GM23338 (cell line): ENCODE measurements around the gene MLF1. TPM values are rescaled to one million over a fixed set of nuclear protein-coding genes. Genes with fewer than 3 reads are reported as not detected.

ENCODE experiments used
- ATAC-seq: fragments of 200-7000 bp; cut with Tn5 transposase; 3 replicates; pipeline ENCODE4 v1.9.1; 2020
- DNase-seq: peaks from one replicate; pipeline ENCODE4 v3.0.0-alpha.2; 2015; ENCODE audit warnings: low spot score
- H2AFZ ChIP-seq: fragments of 200-600 bp; sonication (generic); 2 replicates; pipeline ENCODE4 v1.8.0; 2016; ENCODE audit warnings: antibody characterized with exemption, mild to moderate bottlenecking, moderate library complexity
- H3F3A ChIP-seq: fragments of 200-600 bp; sonication (generic); replicated peaks from 2 replicates; pipeline ENCODE4 v1.8.0; 2017; ENCODE audit warnings: antibody characterized with exemption, mixed run types, low read depth
- H3K27ac ChIP-seq: fragments of 200-600 bp; sonication (generic); 2 replicates; pipeline ENCODE4 v1.6.1; 2016; ENCODE audit warnings: low read depth
- H3K27me3 ChIP-seq: fragments of 200-600 bp; sonication (generic); 2 replicates; pipeline ENCODE4 v1.8.0; 2016; ENCODE audit warnings: mild to moderate bottlenecking, mixed run types, moderate library complexity; ENCODE audit not compliant: insufficient read depth
- H3K36me3 ChIP-seq: fragments of 200-600 bp; sonication (generic); 2 replicates; pipeline ENCODE4 v1.8.0; 2016; ENCODE audit warnings: mild to moderate bottlenecking; ENCODE audit not compliant: insufficient read depth
- H3K4me1 ChIP-seq: fragments of 200-600 bp; sonication (generic); 2 replicates; pipeline ENCODE4 v1.8.0; 2016; ENCODE audit warnings: mild to moderate bottlenecking, moderate library complexity; ENCODE audit not compliant: insufficient read depth
- H3K4me2 ChIP-seq: fragments of 200-600 bp; sonication (generic); 2 replicates; pipeline ENCODE4 v1.7.1; 2017; ENCODE audit warnings: mixed run types
- H3K4me3 ChIP-seq: fragments of 200-600 bp; sonication (generic); 2 replicates; pipeline ENCODE4 v1.6.1; 2016; ENCODE audit warnings: mixed run types
- H3K79me2 ChIP-seq: fragments of 200-600 bp; sonication (generic); replicated peaks from 2 replicates; pipeline ENCODE4 v1.8.0; 2017; ENCODE audit warnings: mild to moderate bottlenecking; ENCODE audit not compliant: insufficient read depth
- H3K9me2 ChIP-seq: fragments of 200-600 bp; sonication (generic); 2 replicates; pipeline ENCODE4 v1.8.0; 2017; ENCODE audit not compliant: insufficient read depth
- H4K20me1 ChIP-seq: fragments of 200-600 bp; sonication (generic); replicated peaks from 2 replicates; pipeline ENCODE4 v1.8.0; 2017; ENCODE audit warnings: mild to moderate bottlenecking; ENCODE audit not compliant: insufficient read depth
- H3K27ac Mint-ChIP-seq: 2 replicates; pipeline ENCODE4 v1.8.0; 2020; ENCODE audit warnings: inconsistent platforms, mild to moderate bottlenecking, moderate library complexity, mixed read lengths
- H3K27me3 Mint-ChIP-seq: 3 replicates; pipeline ENCODE4 v1.8.0; 2022; ENCODE audit warnings: low read depth, mild to moderate bottlenecking, moderate library complexity, mixed read lengths, inconsistent platforms; ENCODE audit not compliant: insufficient read depth, poor library complexity
- H3K36me3 Mint-ChIP-seq: 3 replicates; pipeline ENCODE4 v1.8.0; 2021; ENCODE audit warnings: low read depth, mild to moderate bottlenecking, inconsistent platforms, moderate library complexity, mixed read lengths
- H3K4me1 Mint-ChIP-seq: 3 replicates; pipeline ENCODE4 v1.8.0; 2020; ENCODE audit warnings: mild to moderate bottlenecking, inconsistent platforms, mixed read lengths
- H3K4me3 Mint-ChIP-seq: 3 replicates; pipeline ENCODE4 v1.8.0; 2021; ENCODE audit warnings: moderate library complexity, mild to moderate bottlenecking, inconsistent platforms, mixed read lengths
- H3K9me3 Mint-ChIP-seq: 3 replicates; pipeline ENCODE4 v1.8.0; 2020; ENCODE audit warnings: moderate library complexity, mild to moderate bottlenecking, inconsistent platforms, mixed read lengths
- CREB1 ChIP-seq: fragments of 250-450 bp; sonication (Bioruptor Pico); IDR thresholded peaks from 2 replicates; pipeline ENCODE4 v1.5.0; 2020; ENCODE audit warnings: low read depth, mild to moderate bottlenecking, moderate library complexity
- CTCF ChIP-seq, 2 experiments: fragments of 200-600 bp in 1 of 2; sonication (generic) in 1 of 2; conservative IDR thresholded peaks; 2 replicates each; pipeline versions ENCODE4 v1.5.1 to v1.6.1; 2016 to 2017; ENCODE audit warnings: antibody characterized with exemption in 2 of 2, low read depth in 2 of 2, mild to moderate bottlenecking in 2 of 2, moderate library complexity in 1 of 2
- EZH2 ChIP-seq: fragments of 200-600 bp; sonication (generic); IDR thresholded peaks from one replicate; pipeline ENCODE4 v1.8.0; 2017; ENCODE audit warnings: antibody characterized with exemption, mild to moderate bottlenecking, low read depth; ENCODE audit not compliant: unreplicated experiment
- EZH2phosphoT487 ChIP-seq: fragments of 200-600 bp; sonication (generic); IDR thresholded peaks from one replicate; pipeline ENCODE4 v1.8.1; 2018; ENCODE audit warnings: antibody characterized with exemption; ENCODE audit not compliant: unreplicated experiment
- JUNB ChIP-seq: IDR thresholded peaks from one replicate; pipeline ENCODE4 v1.6.1; 2016; ENCODE audit warnings: antibody characterized with exemption; ENCODE audit not compliant: unreplicated experiment
- NANOG ChIP-seq: IDR thresholded peaks from 2 replicates; pipeline ENCODE4 v1.6.1; 2016; ENCODE audit warnings: antibody characterized with exemption, borderline replicate concordance
- POLR2AphosphoS5 ChIP-seq: IDR thresholded peaks from 2 replicates; pipeline ENCODE4 v1.6.1; 2016; ENCODE audit warnings: antibody characterized with exemption, low read depth
- STAT1 ChIP-seq: IDR thresholded peaks from one replicate; pipeline ENCODE4 v1.6.1; 2016; ENCODE audit warnings: antibody characterized with exemption; ENCODE audit not compliant: unreplicated experiment
- ZNF114 ChIP-seq: fragments of 250-450 bp; sonication (Bioruptor Pico); IDR thresholded peaks from 2 replicates; pipeline ENCODE4 v1.5.0; 2020; ENCODE audit warnings: mild to moderate bottlenecking, moderate library complexity
- ZNF331 ChIP-seq: fragments of 250-450 bp; sonication (Bioruptor Pico); IDR thresholded peaks from 2 replicates; pipeline ENCODE4 v1.5.0; 2020; ENCODE audit warnings: low read depth, mild to moderate bottlenecking, moderate library complexity
- ZNF462 ChIP-seq: fragments of 250-450 bp; sonication (Bioruptor Pico); IDR thresholded peaks from 2 replicates; pipeline ENCODE4 v1.5.0; 2020; ENCODE audit warnings: mild to moderate bottlenecking, moderate library complexity
- polyA plus RNA-seq: library from polyadenylated mRNA; unstranded; fragments of >200 nt; fragmentation: Nextera tagmentation; extraction: Ambion mirVana; gene quantifications from 2 replicates; pipeline ENCODE4 v1.2.1, GENCODE V29; 2016
- total RNA-seq: library from RNA; depleted of rRNA; stranded (reverse); fragments of >200 nt; shearing (Covaris generic); gene quantifications from 2 replicates; pipeline ENCODE4 v1.2.3, GENCODE V29; 2014
- TF ChIP-seq, protein P1 (sequence below): IDR thresholded peaks from one replicate; pipeline ENCODE4 v1.6.1; 2018; ENCODE audit warnings: antibody characterized with exemption; ENCODE audit not compliant: unreplicated experiment
- TF ChIP-seq, protein P2 (sequence below): IDR thresholded peaks from 2 replicates; pipeline ENCODE4 v1.6.1; 2016; ENCODE audit warnings: antibody characterized with exemption

MLF1 gene
- total and polyA plus RNA-seq, 2 experiments from 2014 or later, result 36.6 to 63.6 TPM

DNA sequence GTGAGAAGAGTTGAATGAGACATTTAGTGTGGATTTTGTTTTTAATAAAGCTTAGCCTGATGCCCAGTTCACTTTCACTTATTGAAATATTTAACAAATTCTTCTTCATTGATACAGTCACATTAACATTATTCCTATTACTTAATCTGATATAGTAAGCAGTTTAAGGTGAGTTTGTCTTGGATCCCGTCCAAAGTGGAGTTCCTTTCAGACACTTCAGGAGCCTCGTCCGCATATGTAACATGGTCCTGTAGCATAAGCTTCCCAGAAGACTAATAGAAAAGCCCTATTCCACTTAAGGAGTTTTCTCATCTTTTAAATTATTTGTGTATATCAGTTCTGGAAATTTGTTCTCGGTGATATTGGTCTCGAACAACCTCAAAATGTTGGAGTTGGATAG is 39.7 kb upstream of the MLF1 start:
- Histone ChIP-seq H3K27me3 (no peaks in the 10 kb centered on the region), H3K27ac (no peak overlapping the region), H3F3A (no peaks in the 10 kb centered on the region), H4K20me1 (no peaks in the 10 kb centered on the region), H3K9me2 (no peaks in the 10 kb centered on the region), H3K79me2 (no peaks in the 10 kb centered on the region), H3K4me1 (no peaks in the 10 kb centered on the region), H3K4me3 (no peak overlapping the region), H3K4me2 (no peak overlapping the region), H2AFZ (no peak overlapping the region), H3K36me3 (no peaks in the 10 kb centered on the region)
- H3K36me3 Mint-ChIP-seq, result no peaks in the 10 kb centered on the region
- no peak overlapping the region for H3K27ac Mint-ChIP-seq
- H3K27me3 Mint-ChIP-seq, result no peaks in the 10 kb centered on the region
- H3K9me3 Mint-ChIP-seq, result no peaks in the 10 kb centered on the region
- DNase-seq (no peak), ATAC-seq (no peak)
- TF ChIP-seq JUNB (no peak), POLR2AphosphoS5 (no peak), ZNF462 (CRISPR knock-in tag) (no peak), ZNF114 (CRISPR knock-in tag) (no peak), ZNF331 (CRISPR knock-in tag) (no peak), EZH2phosphoT487 (no peak), NANOG (no peak), CREB1 (CRISPR knock-in tag) (no peak), EZH2 (no peak), STAT1 (no peak), CTCF (conservative IDR thresholded peaks at IDR 0.05; ENCODE audit: low read depth in 2 of 2) (no peak)
- TF ChIP-seq, protein P1, sequence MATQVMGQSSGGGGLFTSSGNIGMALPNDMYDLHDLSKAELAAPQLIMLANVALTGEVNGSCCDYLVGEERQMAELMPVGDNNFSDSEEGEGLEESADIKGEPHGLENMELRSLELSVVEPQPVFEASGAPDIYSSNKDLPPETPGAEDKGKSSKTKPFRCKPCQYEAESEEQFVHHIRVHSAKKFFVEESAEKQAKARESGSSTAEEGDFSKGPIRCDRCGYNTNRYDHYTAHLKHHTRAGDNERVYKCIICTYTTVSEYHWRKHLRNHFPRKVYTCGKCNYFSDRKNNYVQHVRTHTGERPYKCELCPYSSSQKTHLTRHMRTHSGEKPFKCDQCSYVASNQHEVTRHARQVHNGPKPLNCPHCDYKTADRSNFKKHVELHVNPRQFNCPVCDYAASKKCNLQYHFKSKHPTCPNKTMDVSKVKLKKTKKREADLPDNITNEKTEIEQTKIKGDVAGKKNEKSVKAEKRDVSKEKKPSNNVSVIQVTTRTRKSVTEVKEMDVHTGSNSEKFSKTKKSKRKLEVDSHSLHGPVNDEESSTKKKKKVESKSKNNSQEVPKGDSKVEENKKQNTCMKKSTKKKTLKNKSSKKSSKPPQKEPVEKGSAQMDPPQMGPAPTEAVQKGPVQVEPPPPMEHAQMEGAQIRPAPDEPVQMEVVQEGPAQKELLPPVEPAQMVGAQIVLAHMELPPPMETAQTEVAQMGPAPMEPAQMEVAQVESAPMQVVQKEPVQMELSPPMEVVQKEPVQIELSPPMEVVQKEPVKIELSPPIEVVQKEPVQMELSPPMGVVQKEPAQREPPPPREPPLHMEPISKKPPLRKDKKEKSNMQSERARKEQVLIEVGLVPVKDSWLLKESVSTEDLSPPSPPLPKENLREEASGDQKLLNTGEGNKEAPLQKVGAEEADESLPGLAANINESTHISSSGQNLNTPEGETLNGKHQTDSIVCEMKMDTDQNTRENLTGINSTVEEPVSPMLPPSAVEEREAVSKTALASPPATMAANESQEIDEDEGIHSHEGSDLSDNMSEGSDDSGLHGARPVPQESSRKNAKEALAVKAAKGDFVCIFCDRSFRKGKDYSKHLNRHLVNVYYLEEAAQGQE, result no peak
- TF ChIP-seq, protein P2, sequence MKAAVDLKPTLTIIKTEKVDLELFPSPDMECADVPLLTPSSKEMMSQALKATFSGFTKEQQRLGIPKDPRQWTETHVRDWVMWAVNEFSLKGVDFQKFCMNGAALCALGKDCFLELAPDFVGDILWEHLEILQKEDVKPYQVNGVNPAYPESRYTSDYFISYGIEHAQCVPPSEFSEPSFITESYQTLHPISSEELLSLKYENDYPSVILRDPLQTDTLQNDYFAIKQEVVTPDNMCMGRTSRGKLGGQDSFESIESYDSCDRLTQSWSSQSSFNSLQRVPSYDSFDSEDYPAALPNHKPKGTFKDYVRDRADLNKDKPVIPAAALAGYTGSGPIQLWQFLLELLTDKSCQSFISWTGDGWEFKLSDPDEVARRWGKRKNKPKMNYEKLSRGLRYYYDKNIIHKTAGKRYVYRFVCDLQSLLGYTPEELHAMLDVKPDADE, result no peak
- H3K4me3 Mint-ChIP-seq, result no peak overlapping the region
- H3K4me1 Mint-ChIP-seq, result peaks cover 3% of the 10 kb centered on the region; the same call in 2 of the 3 replicates
